WERI-Rb-1 (cell line): ENCODE measurements around the gene GRHL3.

ENCODE experiments used
- DNase-seq: peaks from one replicate; pipeline ENCODE4 v3.0.0-alpha.2; 2020
- H3K27ac ChIP-seq: fragments of 250-450 bp; sonication (Bioruptor Pico); 2 replicates; pipeline ENCODE4 v1.5.1; 2020; ENCODE audit warnings: mild to moderate bottlenecking, moderate library complexity
- H3K27me3 ChIP-seq: fragments of 250-450 bp; sonication (Bioruptor Pico); 2 replicates; pipeline ENCODE4 v1.5.1; 2021; ENCODE audit warnings: mild to moderate bottlenecking, low read depth, moderate library complexity; ENCODE audit not compliant: insufficient read depth, severe bottlenecking
- H3K36me3 ChIP-seq: fragments of 250-450 bp; sonication (Bioruptor Pico); 2 replicates; pipeline ENCODE4 v1.5.1; 2020; ENCODE audit warnings: mild to moderate bottlenecking, moderate library complexity
- H3K4me3 ChIP-seq: 2 replicates; pipeline ENCODE4 v1.5.1; 2011; ENCODE audit warnings: low read depth, mild to moderate bottlenecking, control low read depth, low read length
- H3K9me3 ChIP-seq: fragments of 250-450 bp; sonication (Bioruptor Pico); 2 replicates; pipeline ENCODE4 v1.5.1; 2021; ENCODE audit warnings: mild to moderate bottlenecking, moderate library complexity; ENCODE audit not compliant: severe bottlenecking
- CTCF ChIP-seq: IDR thresholded peaks from 2 replicates; pipeline ENCODE4 v1.5.1; 2011; ENCODE audit warnings: low read depth, mild to moderate bottlenecking, control low read depth, inconsistent platforms, low read length

GRHL3 gene

DNA sequence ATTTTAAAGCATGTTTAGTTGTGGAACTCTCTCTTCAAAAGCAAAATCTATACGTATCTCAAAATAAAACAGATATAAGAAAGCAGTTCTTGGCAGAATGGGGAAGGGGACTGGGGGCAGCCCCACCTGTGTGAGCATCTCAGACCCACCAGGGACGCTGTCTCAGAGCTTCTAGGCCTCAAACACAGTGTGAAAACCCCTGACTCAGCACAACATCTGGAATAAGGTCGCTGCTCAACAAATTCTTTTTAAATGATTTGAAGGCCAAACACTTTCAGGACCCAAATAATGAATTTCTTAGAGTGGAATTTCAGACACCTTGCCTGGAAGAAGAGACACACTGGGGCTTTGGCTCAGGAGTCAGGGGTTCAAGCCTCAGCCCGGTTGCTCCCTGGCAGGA is 27.1 kb upstream of the GRHL3 start:
- TF ChIP-seq CTCF = no peak
- H3K27ac ChIP-seq = no peak overlapping the region

GRCh38 chr1:24292887-24293286 is 26.3 kb upstream of the GRHL3 start:
- Histone ChIP-seq H3K27ac (no peak overlapping the region), H3K27me3 (no peaks in the 10 kb centered on the region)

More for the DNA sequence above, 27.1 kb upstream of the GRHL3 start:
- no peak for DNase-seq
- Histone ChIP-seq H3K9me3 (no peaks in the 10 kb centered on the region), H3K36me3 (no peaks in the 10 kb centered on the region), H3K4me3 (no peak overlapping the region), H3K27me3 (no peaks in the 10 kb centered on the region)

GRCh38 chr1:24293392-24294227 is 25.5 kb upstream of the GRHL3 start:
- DNase-seq = no peak
- TF ChIP-seq CTCF = no peak
- Histone ChIP-seq H3K36me3 (no peaks in the 10 kb centered on the region), H3K4me3 (no peak overlapping the region), H3K27ac (no peak overlapping the region), H3K9me3 (no peaks in the 10 kb centered on the region), H3K27me3 (no peaks in the 10 kb centered on the region)

More at GRCh38 chr1:24292887-24293286, 26.3 kb upstream of the GRHL3 start:
- Histone ChIP-seq H3K36me3 (no peaks in the 10 kb centered on the region), H3K9me3 (no peaks in the 10 kb centered on the region), H3K4me3 (no peak overlapping the region)
- DNase-seq = no peak
- TF ChIP-seq CTCF = no peak

DNA sequence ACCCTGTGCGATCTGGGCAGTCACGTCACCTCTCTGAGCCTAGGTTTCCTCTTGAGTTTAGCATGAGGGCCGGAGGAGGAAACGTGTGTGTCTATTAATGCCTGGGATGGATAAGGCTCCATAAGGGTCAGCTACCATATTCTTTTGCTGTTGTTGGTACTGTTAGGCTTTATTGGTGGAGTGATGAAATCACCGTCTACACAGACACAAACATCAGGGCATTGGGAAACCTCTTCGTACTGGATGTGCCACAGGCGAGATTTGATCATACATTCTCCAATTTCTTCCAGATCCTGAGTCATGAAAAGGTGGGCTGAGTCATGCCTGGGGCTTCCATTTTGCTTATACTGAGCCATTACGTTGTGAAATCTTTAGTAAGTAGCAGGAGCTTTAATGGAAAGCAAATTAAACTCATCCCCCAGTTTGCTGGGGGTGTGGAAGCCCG is 24.9 kb upstream of the GRHL3 start:
- Histone ChIP-seq H3K27me3 (no peaks in the 10 kb centered on the region), H3K36me3 (no peaks in the 10 kb centered on the region), H3K27ac (no peak overlapping the region), H3K9me3 (no peaks in the 10 kb centered on the region), H3K4me3 (no peak overlapping the region)
- DNase-seq = no peak
- TF ChIP-seq CTCF = no peak

DNA sequence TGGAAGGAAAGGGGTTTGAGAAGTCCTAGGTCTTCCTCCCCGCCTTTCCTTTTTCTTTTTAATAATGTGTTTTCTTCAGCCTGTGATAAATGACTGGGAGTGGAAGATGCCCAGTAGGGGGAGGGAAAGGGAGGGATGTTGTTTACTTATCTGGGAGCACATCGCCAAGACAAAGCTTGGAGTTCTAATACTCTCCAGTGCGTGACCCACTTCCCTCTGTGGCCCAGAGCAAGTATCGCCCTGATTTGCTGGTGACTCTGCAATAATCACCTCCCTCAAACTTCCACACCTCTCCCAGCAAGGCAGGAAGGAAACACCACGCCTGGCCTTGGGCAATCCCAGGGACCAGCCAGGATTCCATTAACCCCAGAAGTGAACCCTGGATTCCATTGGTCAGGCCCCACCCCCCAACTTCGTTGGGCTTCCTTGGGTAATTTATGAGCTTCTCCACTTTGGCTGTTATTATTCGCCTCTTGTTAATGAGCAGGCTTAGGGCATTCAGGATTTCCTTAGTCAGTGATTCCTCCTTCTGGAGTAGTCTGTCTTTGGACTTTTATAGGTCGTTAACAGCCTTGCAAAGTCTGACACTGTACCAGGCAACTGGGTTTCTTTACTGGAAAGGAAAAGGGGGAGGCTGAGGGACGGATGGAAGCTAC is 24.3 kb upstream of the GRHL3 start:
- no peaks in the 10 kb centered on the region for H3K27me3 ChIP-seq
- DNase-seq = no peak
- H3K4me3 ChIP-seq = no peak overlapping the region
- no peak overlapping the region for H3K27ac ChIP-seq
- TF ChIP-seq CTCF = no peak
- no peaks in the 10 kb centered on the region for H3K9me3 ChIP-seq
- H3K36me3 ChIP-seq = no peaks in the 10 kb centered on the region
